Renal cortex interstitium (tissue), 11 donors: ENCODE data around the gene BAZ1A. TPM values are rescaled to one million over a fixed set of nuclear protein-coding genes. Genes with fewer than 3 reads are reported as not detected.

Experiments used
- DNase-seq, 11 donors: peaks; one replicate each; pipeline ENCODE4 v3.0.0-alpha.2; 2013; ENCODE audit warnings: low read depth in 9 of 11, low spot score in 4 of 11; ENCODE audit errors: extremely low read depth in 1 of 11
- polyA plus RNA-seq, 3 donors: library from polyadenylated mRNA; unstranded; fragments of 120-200 nt; gene quantifications; one replicate each; pipeline ENCODE4 v1.2.1, GENCODE V29; 2013; ENCODE audit not compliant: insufficient read length in 3 of 3

The BAZ1A gene
- polyA plus RNA-seq, 3 donors: 25.2 to 29.7 (median 29.4) TPM

DNA sequence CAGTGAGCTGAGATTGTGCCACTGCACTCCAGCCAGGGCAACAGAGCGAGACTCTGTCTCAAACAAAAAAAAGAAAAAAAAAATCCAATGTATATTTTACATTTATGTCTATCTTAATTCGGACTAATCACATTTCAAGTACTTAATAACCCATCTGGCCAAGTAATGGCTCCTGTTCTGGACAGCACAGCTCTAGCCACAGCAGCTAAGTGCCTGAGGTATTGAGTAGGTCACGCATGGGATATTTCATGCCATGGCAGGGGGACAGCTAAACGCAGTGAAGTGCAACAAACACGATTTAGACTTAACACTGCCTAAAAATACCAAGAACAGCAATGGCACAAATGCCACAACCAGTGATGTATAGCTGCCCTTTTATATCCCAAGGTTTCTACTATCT is 8.0 kb downstream of the BAZ1A start:
- DNase-seq: no peak

DNA sequence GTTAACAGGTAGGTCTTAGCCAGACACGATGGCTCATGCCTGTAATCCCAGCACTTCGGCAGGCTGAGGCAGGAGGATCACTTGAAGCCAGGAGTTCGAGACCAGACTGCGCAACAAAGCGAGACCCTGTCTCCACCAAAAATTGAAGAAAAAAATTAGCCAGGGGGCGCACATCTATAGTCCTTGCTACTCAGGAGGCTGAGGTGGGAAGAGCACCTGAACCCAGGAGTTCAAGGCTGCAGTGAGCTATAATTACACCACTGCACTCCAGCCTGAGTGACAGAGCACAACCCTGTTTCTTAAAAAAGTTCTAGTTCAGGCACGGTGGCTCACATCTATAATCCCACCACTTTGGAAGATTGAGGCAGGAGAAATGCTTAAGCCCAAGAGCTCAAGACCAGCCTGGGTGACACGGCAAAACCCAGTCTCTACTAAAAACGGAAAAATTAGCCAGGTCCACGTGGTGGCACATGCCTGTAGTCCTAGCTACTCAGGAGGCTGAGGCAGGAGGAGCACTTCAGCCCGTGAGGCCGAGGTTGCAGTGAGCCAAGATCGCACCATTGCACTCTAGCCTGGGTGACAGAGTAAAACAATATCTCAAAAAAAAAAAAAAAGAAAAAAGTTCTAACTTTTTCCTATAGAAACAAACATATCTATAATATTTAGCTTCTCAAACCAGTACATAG is 9.1 kb downstream of the BAZ1A start:
- DNase-seq: no peak

- DNase-seq: no peak
Measured at GRCh38 chr14:34863844-34864243, 11.3 kb downstream of the BAZ1A start.

- DNase-seq: no peak
Measured at GRCh38 chr14:34858765-34859164, 16.4 kb downstream of the BAZ1A start.

- DNase-seq: no peak
Measured at GRCh38 chr14:34857689-34858449, 17.3 kb downstream of the BAZ1A start.

GRCh38 chr14:34853041-34853440 is 22.1 kb downstream of the BAZ1A start:
- no peak for DNase-seq

- DNase-seq: no peak
Measured at GRCh38 chr14:34851395-34851794, 23.8 kb downstream of the BAZ1A start.

GRCh38 chr14:34845869-34846268 is 29.3 kb downstream of the BAZ1A start:
- DNase-seq: no peak

DNA sequence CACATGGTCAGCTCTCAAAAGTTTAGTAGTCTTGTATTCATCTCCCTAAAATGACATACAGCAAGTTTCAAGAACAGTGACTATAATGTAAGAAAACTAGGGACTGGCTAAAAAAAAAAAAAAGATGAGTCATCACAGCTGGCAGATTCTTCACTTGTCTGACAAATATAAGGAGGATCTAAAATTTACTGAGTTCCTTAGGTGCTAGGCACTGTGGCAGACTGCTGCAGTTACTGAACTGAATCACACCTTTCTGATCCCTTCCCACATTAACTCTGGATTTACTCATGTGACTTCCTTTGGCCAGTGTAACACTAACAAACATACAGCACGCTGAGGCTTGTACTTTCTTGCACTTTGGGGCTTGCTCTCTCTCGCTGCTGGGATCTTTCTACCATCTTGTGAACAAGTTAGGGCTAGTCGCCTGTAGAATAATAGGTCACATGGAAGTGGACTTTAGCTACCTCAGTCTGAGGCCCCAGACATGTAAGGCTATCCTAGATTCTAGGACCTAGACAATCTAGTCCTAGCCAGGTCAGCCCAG is 32.1 kb downstream of the BAZ1A start:
- no peak for DNase-seq

- DNase-seq: no peak
Measured at GRCh38 chr14:34837801-34838322, 37.3 kb downstream of the BAZ1A start.

- DNase-seq: no peak
Measured at GRCh38 chr14:34835312-34835711, 39.8 kb downstream of the BAZ1A start.

DNA sequence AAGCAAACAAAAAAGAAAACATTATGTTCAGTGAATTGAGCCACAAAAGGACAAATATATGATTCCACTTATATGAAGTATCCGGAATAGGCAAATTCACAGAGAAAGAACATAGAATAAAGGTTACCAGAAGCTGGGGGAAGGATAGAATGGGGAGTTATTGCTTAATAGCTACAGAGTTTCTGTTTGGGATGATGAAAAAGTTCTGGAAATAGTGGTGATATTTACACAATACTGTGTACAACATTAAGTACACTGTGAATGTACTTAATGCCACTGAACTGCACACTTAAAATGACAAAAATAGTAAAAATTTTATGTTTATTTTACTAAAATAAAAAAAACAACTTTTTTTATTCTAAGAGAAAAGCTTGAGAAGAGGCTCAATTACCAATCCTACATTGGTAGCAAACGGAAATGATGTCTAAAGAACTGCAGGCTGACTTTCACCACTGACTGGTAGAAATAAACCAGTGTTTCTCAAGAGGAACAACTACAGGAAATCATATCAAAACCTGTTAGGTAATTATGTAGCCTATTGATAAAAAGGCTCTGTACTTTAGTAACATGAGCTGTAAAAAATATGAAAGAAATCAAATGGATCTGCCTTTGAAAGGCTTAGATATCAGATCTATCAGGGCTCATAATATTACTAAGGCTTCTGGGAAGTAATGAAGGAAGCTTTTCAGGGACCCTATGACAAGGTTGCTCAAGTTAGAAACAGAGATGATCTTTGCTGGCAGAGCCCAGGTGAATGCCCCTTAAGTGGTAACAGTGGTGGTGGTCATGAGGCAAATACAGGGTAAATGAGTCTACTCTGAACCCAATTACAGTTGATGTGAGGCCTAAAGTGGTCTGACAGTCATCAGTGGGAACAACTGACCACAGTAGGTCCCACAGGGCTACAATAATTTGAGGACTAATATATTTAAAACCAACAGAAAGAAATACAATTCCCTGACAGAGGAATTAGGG is 41.3 kb downstream of the BAZ1A start:
- DNase-seq: no peak

DNA sequence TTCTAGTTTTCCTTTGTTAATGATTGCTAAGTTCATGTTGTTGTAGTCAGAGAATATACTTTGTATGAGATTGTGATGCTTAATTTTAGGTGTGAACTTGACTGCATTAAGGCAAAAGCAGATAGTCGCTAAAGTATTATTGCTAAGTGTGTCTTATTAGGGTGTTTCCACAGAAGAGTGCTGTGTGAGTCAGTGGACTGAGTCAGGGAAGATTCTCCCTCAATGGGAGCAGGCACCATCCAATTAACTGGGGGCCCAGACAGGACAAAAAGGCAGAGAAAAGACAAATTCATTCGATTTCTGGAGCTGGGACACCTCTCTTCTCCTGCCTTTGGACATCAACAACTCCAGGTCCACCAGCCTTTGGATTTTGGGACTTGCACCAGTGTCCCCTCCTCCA is 48.5 kb downstream of the BAZ1A start:
- no peak for DNase-seq

- no peak for DNase-seq
Measured at GRCh38 chr14:34824826-34825225, 50.3 kb downstream of the BAZ1A start.

DNA sequence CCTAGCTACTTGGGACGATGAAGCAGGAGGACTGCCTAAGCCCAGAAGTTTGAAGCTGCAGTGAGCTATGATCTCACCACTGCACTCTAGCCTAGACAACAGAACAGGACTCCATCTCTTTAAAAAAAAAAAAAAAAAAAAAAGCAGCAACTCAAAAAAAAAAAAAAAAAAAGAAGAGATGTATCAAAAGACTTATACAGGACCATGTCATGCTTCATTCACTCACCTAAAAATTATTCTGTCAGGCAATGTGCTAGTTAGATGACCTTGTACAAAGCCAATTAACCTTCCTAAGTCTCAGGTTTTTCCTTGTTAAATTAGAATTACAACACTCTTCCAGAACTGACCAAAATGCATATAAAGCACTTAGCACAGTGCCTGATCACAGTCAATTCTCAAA is 50.9 kb downstream of the BAZ1A start:
- DNase-seq: no peak

- DNase-seq: no peak
Measured at GRCh38 chr14:34817768-34818167, 57.4 kb downstream of the BAZ1A start.

- no peak for DNase-seq
Measured at GRCh38 chr14:34810028-34810427, 65.1 kb downstream of the BAZ1A start.

DNA sequence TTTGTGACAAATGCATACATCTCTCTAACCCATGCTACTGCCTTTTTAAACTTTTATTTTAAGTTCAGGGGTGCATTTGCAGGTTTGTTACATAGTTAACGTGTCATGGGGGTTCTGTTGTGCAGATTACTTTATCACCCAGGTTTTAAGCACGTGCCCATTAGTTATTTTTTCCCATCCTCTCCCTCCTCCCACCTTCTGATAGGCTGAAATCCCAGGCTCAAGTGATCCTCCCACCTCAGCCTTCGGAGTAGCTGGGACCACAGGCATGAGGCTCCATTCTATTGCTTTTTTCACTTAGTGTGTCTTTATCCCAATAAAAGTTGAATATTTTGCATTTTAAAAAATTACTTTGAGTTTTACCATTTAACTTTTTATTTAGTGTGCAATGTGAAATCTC is 68.9 kb downstream of the BAZ1A start:
- DNase-seq: no peak

- no peak for DNase-seq
Measured at GRCh38 chr14:34804933-34805332, 70.2 kb downstream of the BAZ1A start.
